ENCODE data around the gene HDAC11. TPM values are rescaled to one million over a fixed set of nuclear protein-coding genes. Genes with fewer than 3 reads are reported as not detected.

HDAC11 gene, protein sequence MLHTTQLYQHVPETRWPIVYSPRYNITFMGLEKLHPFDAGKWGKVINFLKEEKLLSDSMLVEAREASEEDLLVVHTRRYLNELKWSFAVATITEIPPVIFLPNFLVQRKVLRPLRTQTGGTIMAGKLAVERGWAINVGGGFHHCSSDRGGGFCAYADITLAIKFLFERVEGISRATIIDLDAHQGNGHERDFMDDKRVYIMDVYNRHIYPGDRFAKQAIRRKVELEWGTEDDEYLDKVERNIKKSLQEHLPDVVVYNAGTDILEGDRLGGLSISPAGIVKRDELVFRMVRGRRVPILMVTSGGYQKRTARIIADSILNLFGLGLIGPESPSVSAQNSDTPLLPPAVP
- 3.9 and 7.8 TPM in 2 replicates for total RNA-seq

GRCh38 chr3:13479582-13480339 is at the start of gene HDAC11:
HDAC11 (plus strand) TSS chr3:13480306; CDS start chr3:13480348, 42 bp downstream.

GRCh38 chr3:13548696-13549622 is 68.9 kb downstream of the HDAC11 start, which contains the start of gene FBLN2:
FBLN2 (plus strand) TSS chr3:13549125; CDS start chr3:13570356, 21,231 bp downstream.

Small RNA genes within 50 kb of the gene (small RNA-seq; reads per million reads assigned to genes)
- not detected for gene AC027124.2

Other genes with a start within 250 kb of the HDAC11 start
- gene NUP210, start 60.0 kb upstream of the HDAC11 start, total RNA-seq, result 0.29 and 1.3 TPM in 2 replicates
- 1.2 and 7.5 TPM in 2 replicates for gene FBLN2, start 68.8 kb downstream of the HDAC11 start, total RNA-seq

Measured in vein endothelial cell (primary cell).